ENCODE results near the gene PLEKHG5. TPM values are rescaled to one million over a fixed set of nuclear protein-coding genes. Genes with fewer than 3 reads are reported as not detected.

The PLEKHG5 gene
- total and polyA plus RNA-seq, 10 of the 15 experiments (the other 5 are each of a cell fraction or from before 2014, with no cell fraction given): 0.04 to 1.1 (median 0.18) TPM; not detected in 1

DNA sequence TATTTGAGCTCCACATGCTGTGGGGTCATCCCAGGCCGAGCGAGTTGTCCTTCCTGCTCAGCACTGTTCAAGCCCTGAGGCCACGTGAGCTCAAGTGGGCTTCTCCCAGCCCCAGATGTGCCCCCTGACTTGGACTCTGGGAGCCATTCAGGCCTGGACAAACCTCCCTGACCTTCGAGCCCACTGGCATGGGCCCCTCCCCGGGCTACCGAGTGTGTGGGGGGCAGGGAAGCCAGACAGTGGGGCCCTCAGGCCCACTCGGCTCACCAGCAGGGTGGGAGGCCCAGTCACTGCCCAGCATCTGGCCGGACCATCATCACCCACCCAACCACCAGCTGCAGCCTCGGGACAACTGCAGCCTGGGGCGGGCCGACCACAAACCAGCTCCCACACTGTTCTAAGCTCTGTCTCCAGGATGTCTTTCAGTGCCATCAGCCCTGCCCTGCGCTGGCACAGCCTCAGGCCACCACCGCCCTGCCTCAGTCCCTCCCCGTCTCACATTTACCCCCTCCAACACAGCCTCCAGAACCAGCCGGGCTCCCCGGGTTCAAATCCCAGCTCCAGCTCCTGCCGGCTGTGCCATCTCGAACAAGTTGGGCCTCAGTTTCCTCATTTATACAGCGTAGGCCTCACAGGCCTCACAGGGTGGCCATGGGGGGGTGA, 20.9 kb upstream of the PLEKHG5 start:
- in situ Hi-C loops (cut with MboI): no loop called here
- ChIA-PET CTCF (interaction anchor here (1.0 to 3.5 kb wide), 7 partner anchors 10 to 307 kb away, joined by 3 to 25 read pairs (median 4); partner anchors contain the start of gene PLEKHG5), SMC1A (ENCODE audit: uncharacterized antibody, unreplicated experiment) (interaction anchor here (0.9 to 1.5 kb wide), 3 partner anchors 10 to 22 kb away, joined by 3 read pairs; partner anchors contain the start of gene PLEKHG5), RAD21 (ENCODE audit: unreplicated experiment) (interaction anchor here (1.1 to 1.2 kb wide), 2 partner anchors 12 to 43 kb away, joined by 3 read pairs; partner anchors contain the start of gene TAS1R1), POLR2A (interaction anchor here (1.0 kb wide), 1 partner anchor 107 kb away, joined by 3 read pairs; no protein-coding TSS in a partner anchor)
- Histone ChIP-seq H3K27me3 (replicated peaks in 1 of 2; ENCODE audit: control insufficient read depth in 2 of 2, insufficient read depth in 2 of 2, low read length in 1 of 2) (no peaks in the 10 kb centered on the region; a peak in 1 of 4 replicates), H3K4me1 (ENCODE audit: control insufficient read depth, insufficient read depth, low read length) (no peaks in the 10 kb centered on the region), H3K79me2 (ENCODE audit: control insufficient read depth, insufficient read depth, low read length) (no peaks in the 10 kb centered on the region), H3K27ac (ENCODE audit: control insufficient read depth, insufficient read depth) (no peak overlapping the region), H3K36me3 (ENCODE audit: control insufficient read depth in 2 of 2, insufficient read depth in 2 of 2, low read length in 1 of 2) (no peaks in the 10 kb centered on the region), H3K9ac (ENCODE audit: control insufficient read depth, insufficient read depth, low read length) (no peak overlapping the region), H2AFZ (ENCODE audit: control insufficient read depth, low read depth, low read length) (no peak overlapping the region), H3K4me2 (ENCODE audit: control insufficient read depth, insufficient read depth) (no peak overlapping the region), H4K20me1 (ENCODE audit: control insufficient read depth, insufficient read depth) (no peaks in the 10 kb centered on the region), H3K4me3 (no peak overlapping the region), H3K9me3 (replicated peaks; ENCODE audit: control insufficient read depth, insufficient read depth, low read length) (no peaks in the 10 kb centered on the region)
- intact Hi-C loops (cut with micrococcal nuclease; ENCODE audit: unreplicated experiment): no loop called here
- FAIRE-seq (no peak), DNase-seq (ENCODE audit: low read depth, low spot score) (no peak), ATAC-seq (no peak)
- no TSS peak for BruUV-seq (replicated peaks)
- 36% methylated on average over 19 of the region's 19 CpGs for WGBS (ENCODE audit: insufficient coverage, insufficient replicate concordance, low lambda C conversion rate, missing lambda C conversion rate)
- TF ChIP-seq HDAC2 (IDR thresholded peaks at IDR 0.05) (no peak), PML (IDR thresholded peaks at IDR 0.05; ENCODE audit: low read length) (no peak), LARP7 (IDR thresholded peaks at IDR 0.05) (no peak), RAD51 (IDR thresholded peaks at IDR 0.05) (no peak), ZNF217 (IDR thresholded peaks at IDR 0.05) (no peak), PRDM15 (CRISPR knock-in tag; IDR thresholded peaks at IDR 0.05) (no peak), TBL1XR1 (IDR thresholded peaks at IDR 0.05; ENCODE audit: low read depth, low read length) (no peak), TAF1 (IDR thresholded peaks at IDR 0.05; ENCODE audit: borderline replicate concordance, low read depth, low read length) (no peak), MEF2A (IDR thresholded peaks at IDR 0.05; ENCODE audit: insufficient read depth, low read depth, low read length) (no peak), MEF2B (IDR thresholded peaks at IDR 0.05; ENCODE audit: partially characterized antibody, poor library complexity, severe bottlenecking) (no peak), TCF7 (IDR thresholded peaks at IDR 0.05; ENCODE audit: borderline replicate concordance) (no peak), DPF2 (IDR thresholded peaks at IDR 0.05) (no peak)
- TF ChIP-seq, protein P1, sequence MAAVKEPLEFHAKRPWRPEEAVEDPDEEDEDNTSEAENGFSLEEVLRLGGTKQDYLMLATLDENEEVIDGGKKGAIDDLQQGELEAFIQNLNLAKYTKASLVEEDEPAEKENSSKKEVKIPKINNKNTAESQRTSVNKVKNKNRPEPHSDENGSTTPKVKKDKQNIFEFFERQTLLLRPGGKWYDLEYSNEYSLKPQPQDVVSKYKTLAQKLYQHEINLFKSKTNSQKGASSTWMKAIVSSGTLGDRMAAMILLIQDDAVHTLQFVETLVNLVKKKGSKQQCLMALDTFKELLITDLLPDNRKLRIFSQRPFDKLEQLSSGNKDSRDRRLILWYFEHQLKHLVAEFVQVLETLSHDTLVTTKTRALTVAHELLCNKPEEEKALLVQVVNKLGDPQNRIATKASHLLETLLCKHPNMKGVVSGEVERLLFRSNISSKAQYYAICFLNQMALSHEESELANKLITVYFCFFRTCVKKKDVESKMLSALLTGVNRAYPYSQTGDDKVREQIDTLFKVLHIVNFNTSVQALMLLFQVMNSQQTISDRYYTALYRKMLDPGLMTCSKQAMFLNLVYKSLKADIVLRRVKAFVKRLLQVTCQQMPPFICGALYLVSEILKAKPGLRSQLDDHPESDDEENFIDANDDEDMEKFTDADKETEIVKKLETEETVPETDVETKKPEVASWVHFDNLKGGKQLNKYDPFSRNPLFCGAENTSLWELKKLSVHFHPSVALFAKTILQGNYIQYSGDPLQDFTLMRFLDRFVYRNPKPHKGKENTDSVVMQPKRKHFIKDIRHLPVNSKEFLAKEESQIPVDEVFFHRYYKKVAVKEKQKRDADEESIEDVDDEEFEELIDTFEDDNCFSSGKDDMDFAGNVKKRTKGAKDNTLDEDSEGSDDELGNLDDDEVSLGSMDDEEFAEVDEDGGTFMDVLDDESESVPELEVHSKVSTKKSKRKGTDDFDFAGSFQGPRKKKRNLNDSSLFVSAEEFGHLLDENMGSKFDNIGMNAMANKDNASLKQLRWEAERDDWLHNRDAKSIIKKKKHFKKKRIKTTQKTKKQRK (IDR thresholded peaks at IDR 0.05; ENCODE audit: low read depth, low read length): no peak

Measured in GM12878 (cell line).